Measurements from ENCODE around the gene ARHGDIG.

Gene ARHGDIG

GRCh38 chr16:279531-279930, 860 bp upstream of the ARHGDIG start:
- no peak overlapping the region for H3K27ac ChIP-seq (ENCODE audit: low read length)
- H3K4me1 ChIP-seq (ENCODE audit: insufficient read depth, low read length) = peaks cover 3% of the 10 kb centered on the region; the same call in 1 of the 2 replicates
- no peak for DNase-seq
- no peak overlapping the region for H3K4me2 ChIP-seq (ENCODE audit: insufficient read depth, low read length)
- H3K9ac ChIP-seq (ENCODE audit: low read depth, low read length) = no peak overlapping the region
- no peaks in the 10 kb centered on the region for H3K36me3 ChIP-seq (ENCODE audit: insufficient read depth, low read length)
- H3K79me2 ChIP-seq (ENCODE audit: insufficient read depth, low read length) = no peaks in the 10 kb centered on the region
- ATAC-seq (ENCODE audit: insufficient read depth, low read depth) = no peak
- no peak overlapping the region for H3K4me3 ChIP-seq (ENCODE audit: low read depth in 1 of 2, low read length in 2 of 2)
- no peak overlapping the region for H2AFZ ChIP-seq (ENCODE audit: low read depth, low read length)
- no peaks in the 10 kb centered on the region; the same call in 1 of the 2 replicates for H4K20me1 ChIP-seq (ENCODE audit: insufficient read depth, low read length)
- TF ChIP-seq CTCF (IDR thresholded peaks at IDR 0.05; ENCODE audit: borderline replicate concordance, extremely low read depth, low read length, poor library complexity, severe bottlenecking) (no peak), EZH2 (IDR thresholded peaks at IDR 0.05; ENCODE audit: borderline replicate concordance, low read depth, low read length, severe bottlenecking) (no peak)
- no peaks in the 10 kb centered on the region for H3K9me3 ChIP-seq (ENCODE audit: insufficient read depth, low read length, severe bottlenecking)
- no peaks in the 10 kb centered on the region for H3K27me3 ChIP-seq (ENCODE audit: insufficient read depth, low read length, poor library complexity)

GRCh38 chr16:280005-280460, 358 bp upstream of the ARHGDIG start:
- peaks cover 3% of the 10 kb centered on the region; the same call in 1 of the 2 replicates for H3K4me1 ChIP-seq (ENCODE audit: insufficient read depth, low read length)
- H3K4me2 ChIP-seq (ENCODE audit: insufficient read depth, low read length) = no peak overlapping the region
- DNase-seq (no peak), ATAC-seq (ENCODE audit: insufficient read depth, low read depth) (no peak)
- H3K27me3 ChIP-seq (ENCODE audit: insufficient read depth, low read length, poor library complexity) = no peaks in the 10 kb centered on the region
- H3K4me3 ChIP-seq (ENCODE audit: low read depth in 1 of 2, low read length in 2 of 2) = no peak overlapping the region
- no peak overlapping the region for H3K27ac ChIP-seq (ENCODE audit: low read length)
- H3K9me3 ChIP-seq (ENCODE audit: insufficient read depth, low read length, severe bottlenecking) = no peaks in the 10 kb centered on the region
- no peak for TF ChIP-seq EZH2 (IDR thresholded peaks at IDR 0.05; ENCODE audit: borderline replicate concordance, low read depth, low read length, severe bottlenecking)
- TF ChIP-seq CTCF (IDR thresholded peaks at IDR 0.05; ENCODE audit: borderline replicate concordance, extremely low read depth, low read length, poor library complexity, severe bottlenecking) = no peak
- H3K36me3 ChIP-seq (ENCODE audit: insufficient read depth, low read length) = no peaks in the 10 kb centered on the region
- no peak overlapping the region for H3K9ac ChIP-seq (ENCODE audit: low read depth, low read length)
- no peaks in the 10 kb centered on the region; the same call in 1 of the 2 replicates for H4K20me1 ChIP-seq (ENCODE audit: insufficient read depth, low read length)
- H3K79me2 ChIP-seq (ENCODE audit: insufficient read depth, low read length) = no peaks in the 10 kb centered on the region
- no peak overlapping the region for H2AFZ ChIP-seq (ENCODE audit: low read depth, low read length)

- no peaks in the 10 kb centered on the region for H3K79me2 ChIP-seq (ENCODE audit: insufficient read depth, low read length)
- no peak overlapping the region for H2AFZ ChIP-seq (ENCODE audit: low read depth, low read length)
- no peaks in the 10 kb centered on the region; the same call in 1 of the 2 replicates for H4K20me1 ChIP-seq (ENCODE audit: insufficient read depth, low read length)
- H3K9me3 ChIP-seq (ENCODE audit: insufficient read depth, low read length, severe bottlenecking) = no peaks in the 10 kb centered on the region
- H3K9ac ChIP-seq (ENCODE audit: low read depth, low read length) = no peak overlapping the region
- H3K27ac ChIP-seq (ENCODE audit: low read length) = no peak overlapping the region
- H3K27me3 ChIP-seq (ENCODE audit: insufficient read depth, low read length, poor library complexity) = no peaks in the 10 kb centered on the region
- no peaks in the 10 kb centered on the region for H3K36me3 ChIP-seq (ENCODE audit: insufficient read depth, low read length)
- TF ChIP-seq CTCF (IDR thresholded peaks at IDR 0.05; ENCODE audit: borderline replicate concordance, extremely low read depth, low read length, poor library complexity, severe bottlenecking) = no peak
- no peak for TF ChIP-seq EZH2 (IDR thresholded peaks at IDR 0.05; ENCODE audit: borderline replicate concordance, low read depth, low read length, severe bottlenecking)
- H3K4me1 ChIP-seq (ENCODE audit: insufficient read depth, low read length) = peaks cover 3% of the 10 kb centered on the region; the same call in 1 of the 2 replicates
- H3K4me2 ChIP-seq (ENCODE audit: insufficient read depth, low read length) = no peak overlapping the region
- no peak for DNase-seq
- H3K4me3 ChIP-seq (ENCODE audit: low read depth in 1 of 2, low read length in 2 of 2) = no peak overlapping the region
- ATAC-seq (ENCODE audit: insufficient read depth, low read depth) = no peak
Measured at GRCh38 chr16:280991-281659, 734 bp downstream of the ARHGDIG start.

Data from DND-41 (cell line).